NT2/D1 (cell line): Measurements from ENCODE around the gene NPAS2.

Source experiments
- DNase-seq: peaks from one replicate; pipeline ENCODE4 v3.0.0-alpha.2; 2011; ENCODE audit warnings: low read depth, low spot score
- H3K27me3 ChIP-seq: 2 replicates; pipeline ENCODE4 v1.6.0; 2011; ENCODE audit warnings: mild to moderate bottlenecking; ENCODE audit not compliant: insufficient read length, insufficient read depth
- H3K36me3 ChIP-seq: 2 replicates; pipeline ENCODE4 v1.6.1; 2011; ENCODE audit warnings: mild to moderate bottlenecking, low read length, mixed read lengths; ENCODE audit not compliant: insufficient read depth, insufficient read length
- H3K4me1 ChIP-seq: 2 replicates; pipeline ENCODE4 v1.5.1; 2011; ENCODE audit not compliant: insufficient read depth, insufficient read length
- H3K4me3 ChIP-seq: 2 replicates; pipeline ENCODE4 v1.5.1; 2011; ENCODE audit warnings: low read depth; ENCODE audit not compliant: insufficient read length
- H3K9ac ChIP-seq: 2 replicates; pipeline ENCODE4 v1.6.0; 2011; ENCODE audit warnings: low read depth; ENCODE audit not compliant: insufficient read length
- H3K9me3 ChIP-seq: 2 replicates; pipeline ENCODE4 v1.5.1; 2011; ENCODE audit warnings: mild to moderate bottlenecking, low read length; ENCODE audit not compliant: insufficient read depth
- SUZ12 ChIP-seq: IDR thresholded peaks from 2 replicates; pipeline ENCODE4 v1.6.1; 2011; ENCODE audit not compliant: insufficient read length, insufficient read depth; ENCODE audit errors: extremely low read depth
- YY1 ChIP-seq: IDR thresholded peaks from 2 replicates; pipeline ENCODE4 v1.6.1; 2011; ENCODE audit not compliant: insufficient read length, insufficient read depth
- ZNF274 ChIP-seq: IDR thresholded peaks from 2 replicates; pipeline ENCODE4 v1.6.1; 2011; ENCODE audit warnings: mild to moderate bottlenecking, low read depth, low read length

Gene NPAS2

GRCh38 chr2:100968146-100969145 is 148.5 kb downstream of the NPAS2 start:
- Histone ChIP-seq H3K4me1 (no peaks in the 10 kb centered on the region), H3K27me3 (no peaks in the 10 kb centered on the region), H3K4me3 (no peak overlapping the region), H3K9ac (no peak overlapping the region), H3K36me3 (no peaks in the 10 kb centered on the region), H3K9me3 (no peaks in the 10 kb centered on the region)
- no peak for DNase-seq
- no peak for TF ChIP-seq YY1
- TF ChIP-seq ZNF274 = no peak
- no peak for TF ChIP-seq SUZ12

- no peak overlapping the region for H3K9ac ChIP-seq
- no peaks in the 10 kb centered on the region for H3K9me3 ChIP-seq
- H3K27me3 ChIP-seq = no peaks in the 10 kb centered on the region
- DNase-seq = no peak
- no peaks in the 10 kb centered on the region for H3K4me1 ChIP-seq
- no peak overlapping the region for H3K4me3 ChIP-seq
- no peaks in the 10 kb centered on the region for H3K36me3 ChIP-seq
- TF ChIP-seq SUZ12 = no peak
- no peak for TF ChIP-seq ZNF274
- TF ChIP-seq YY1 = no peak
Measured at GRCh38 chr2:100969998-100970397, 150.1 kb downstream of the NPAS2 start.

GRCh38 chr2:100971221-100971620 is 151.3 kb downstream of the NPAS2 start:
- Histone ChIP-seq H3K9ac (no peak overlapping the region), H3K36me3 (no peaks in the 10 kb centered on the region), H3K4me3 (no peak overlapping the region), H3K27me3 (no peaks in the 10 kb centered on the region), H3K9me3 (no peaks in the 10 kb centered on the region), H3K4me1 (no peaks in the 10 kb centered on the region)
- TF ChIP-seq ZNF274 (no peak), SUZ12 (no peak), YY1 (no peak)
- DNase-seq = no peak

- Histone ChIP-seq H3K9ac (no peak overlapping the region), H3K4me1 (no peaks in the 10 kb centered on the region), H3K36me3 (no peaks in the 10 kb centered on the region), H3K27me3 (no peaks in the 10 kb centered on the region), H3K4me3 (no peak overlapping the region), H3K9me3 (no peaks in the 10 kb centered on the region)
- TF ChIP-seq SUZ12 (no peak), ZNF274 (no peak), YY1 (no peak)
- DNase-seq = no peak
Measured at GRCh38 chr2:100972452-100972851, 152.5 kb downstream of the NPAS2 start.

- no peaks in the 10 kb centered on the region for H3K27me3 ChIP-seq
- H3K4me1 ChIP-seq = no peaks in the 10 kb centered on the region
- TF ChIP-seq SUZ12 (no peak), ZNF274 (no peak), YY1 (no peak)
- no peak for DNase-seq
- H3K9me3 ChIP-seq = no peaks in the 10 kb centered on the region
- no peak overlapping the region for H3K4me3 ChIP-seq
- no peak overlapping the region for H3K9ac ChIP-seq
- H3K36me3 ChIP-seq = no peaks in the 10 kb centered on the region
Measured at GRCh38 chr2:100974712-100975520, 155.0 kb downstream of the NPAS2 start.

- no peaks in the 10 kb centered on the region for H3K9me3 ChIP-seq
- no peak overlapping the region for H3K9ac ChIP-seq
- H3K36me3 ChIP-seq = no peaks in the 10 kb centered on the region
Measured at GRCh38 chr2:100975521-100975785, 155.5 kb downstream of the NPAS2 start.

GRCh38 chr2:100976061-100976460 is 156.1 kb downstream of the NPAS2 start:
- TF ChIP-seq ZNF274 = no peak
- no peak for TF ChIP-seq SUZ12
- no peak for TF ChIP-seq YY1
- Histone ChIP-seq H3K27me3 (no peaks in the 10 kb centered on the region), H3K4me3 (no peak overlapping the region), H3K36me3 (no peaks in the 10 kb centered on the region), H3K9me3 (no peaks in the 10 kb centered on the region), H3K9ac (no peak overlapping the region), H3K4me1 (no peaks in the 10 kb centered on the region)
- no peak for DNase-seq

More at GRCh38 chr2:100975521-100975785, 155.5 kb downstream of the NPAS2 start:
- DNase-seq = no peak
- Histone ChIP-seq H3K4me1 (no peaks in the 10 kb centered on the region), H3K27me3 (no peaks in the 10 kb centered on the region), H3K4me3 (no peak overlapping the region)
- TF ChIP-seq ZNF274 (no peak), YY1 (no peak), SUZ12 (no peak)
